H9 (cell line): ENCODE data around the gene AIG1. TPM values are rescaled to one million over a fixed set of nuclear protein-coding genes. Genes with fewer than 3 reads are reported as not detected.
A peak's percentile ranks its signal among the peaks of the same experiment; 100 is the strongest.

Source experiments
- DNase-seq: peaks from one replicate; pipeline ENCODE4 v3.0.0-alpha.2; 2017
- H2AFZ ChIP-seq: one replicate; pipeline ENCODE4 v1.6.1; 2013; ENCODE audit warnings: mild to moderate bottlenecking, low read length, control low read depth, moderate library complexity
- H2AK5ac ChIP-seq: 2 replicates; pipeline ENCODE4 v1.6.1; 2013; ENCODE audit warnings: low read length, control low read depth, mixed read lengths; ENCODE audit not compliant: insufficient read length
- H2BK120ac ChIP-seq: one replicate; pipeline ENCODE4 v1.6.1; 2013; ENCODE audit warnings: low read depth, mild to moderate bottlenecking, low read length, control low read depth, inconsistent platforms; ENCODE audit not compliant: poor library complexity, severe bottlenecking
- H2BK12ac ChIP-seq: 2 replicates; pipeline ENCODE4 v1.6.1; 2013; ENCODE audit warnings: low read length, control low read depth, mixed read lengths, low read depth; ENCODE audit not compliant: insufficient read length
- H2BK15ac ChIP-seq: 2 replicates; pipeline ENCODE4 v1.6.1; 2013; ENCODE audit warnings: low read depth, low read length, control low read depth
- H2BK20ac ChIP-seq: one replicate; pipeline ENCODE4 v1.6.1; 2013; ENCODE audit warnings: low read depth, mild to moderate bottlenecking, low read length, control low read depth, inconsistent platforms; ENCODE audit not compliant: poor library complexity, severe bottlenecking
- H2BK5ac ChIP-seq: 2 replicates; pipeline ENCODE4 v1.6.1; 2013; ENCODE audit warnings: low read length, control low read depth, mixed read lengths; ENCODE audit not compliant: insufficient read length
- H3K14ac ChIP-seq: 2 replicates; pipeline ENCODE4 v1.6.1; 2013; ENCODE audit warnings: low read length, control low read depth; ENCODE audit not compliant: insufficient read depth
- H3K18ac ChIP-seq: 2 replicates; pipeline ENCODE4 v1.6.1; 2013; ENCODE audit warnings: low read depth, mild to moderate bottlenecking, mixed read lengths, low read length, control low read depth; ENCODE audit not compliant: insufficient read length
- H3K23ac ChIP-seq: 2 replicates; pipeline ENCODE4 v1.6.1; 2013; ENCODE audit warnings: low read length, control low read depth, mixed read lengths, low read depth; ENCODE audit not compliant: insufficient read length
- H3K23me2 ChIP-seq: 2 replicates; pipeline ENCODE4 v1.6.1; 2013; ENCODE audit warnings: low read depth, mild to moderate bottlenecking, mixed read lengths, low read length, control low read depth; ENCODE audit not compliant: insufficient read length, poor library complexity, severe bottlenecking
- H3K27ac ChIP-seq: 2 replicates; pipeline ENCODE4 v1.5.1; 2013; ENCODE audit warnings: low read length, control low read depth, mixed read lengths, low read depth; ENCODE audit not compliant: insufficient read length
- H3K27me3 ChIP-seq: 2 replicates; pipeline ENCODE4 v1.6.1; 2013; ENCODE audit warnings: low read length, control low read depth, inconsistent platforms; ENCODE audit not compliant: insufficient read depth
- H3K4ac ChIP-seq: 2 replicates; pipeline ENCODE4 v1.6.1; 2013; ENCODE audit warnings: low read depth, mild to moderate bottlenecking, control low read depth, inconsistent platforms, low read length, moderate library complexity
- H3K4me1 ChIP-seq: 2 replicates; pipeline ENCODE4 v1.6.1; 2013; ENCODE audit warnings: low read length, control low read depth, inconsistent platforms; ENCODE audit not compliant: insufficient read depth
- H3K4me2 ChIP-seq: 2 replicates; pipeline ENCODE4 v1.6.1; 2013; ENCODE audit warnings: low read length, control low read depth, mixed read lengths; ENCODE audit not compliant: insufficient read length, insufficient read depth
- H3K56ac ChIP-seq: 2 replicates; pipeline ENCODE4 v1.6.1; 2013; ENCODE audit warnings: low read depth, mild to moderate bottlenecking, mixed read lengths, low read length, control low read depth; ENCODE audit not compliant: insufficient read length
- H3K79me1 ChIP-seq: 2 replicates; pipeline ENCODE4 v1.6.1; 2013; ENCODE audit warnings: low read depth, mild to moderate bottlenecking, moderate library complexity, low read length, control low read depth, inconsistent platforms; ENCODE audit not compliant: insufficient read depth, poor library complexity, severe bottlenecking
- H3K79me2 ChIP-seq: 2 replicates; pipeline ENCODE4 v1.6.1; 2013; ENCODE audit warnings: low read length, control low read depth, inconsistent platforms; ENCODE audit not compliant: insufficient read depth
- H3K9ac ChIP-seq: 2 replicates; pipeline ENCODE4 v1.6.1; 2013; ENCODE audit warnings: low read length, control low read depth, mixed read lengths; ENCODE audit not compliant: insufficient read length; ENCODE audit errors: extremely low read depth
- H3K9me3 ChIP-seq: one replicate; pipeline ENCODE4 v1.6.1; 2013; ENCODE audit warnings: low read depth, low read length, inconsistent platforms; ENCODE audit not compliant: control insufficient read depth
- H3T11ph ChIP-seq: one replicate; pipeline ENCODE4 v1.6.1; 2013; ENCODE audit warnings: mild to moderate bottlenecking, low read length, control low read depth, inconsistent platforms
- H4K20me1 ChIP-seq: one replicate; pipeline ENCODE4 v1.6.1; 2013; ENCODE audit not compliant: control insufficient read depth, insufficient read length, insufficient read depth
- H4K5ac ChIP-seq: 2 replicates; pipeline ENCODE4 v1.6.1; 2013; ENCODE audit warnings: low read depth, mild to moderate bottlenecking, mixed read lengths, low read length, control low read depth; ENCODE audit not compliant: insufficient read length
- H4K8ac ChIP-seq: replicated peaks from 2 replicates; pipeline ENCODE4 v1.6.1; 2013; ENCODE audit warnings: low read length, control low read depth, mixed read lengths, low read depth; ENCODE audit not compliant: insufficient read length
- H4K91ac ChIP-seq: 2 replicates; pipeline ENCODE4 v1.6.1; 2013; ENCODE audit warnings: low read depth, mild to moderate bottlenecking, moderate library complexity, mixed read lengths, low read length, control low read depth; ENCODE audit not compliant: insufficient read length
- H3K27ac Mint-ChIP-seq, 3 experiments: 2 replicates in 2 of 3; 3 replicates in 1 of 3; pipeline ENCODE4 v1.8.0; 2020 to 2021; ENCODE audit warnings: mixed read lengths in 3 of 3, mild to moderate bottlenecking in 1 of 3, moderate library complexity in 1 of 3
- H3K27me3 Mint-ChIP-seq: 2 replicates; pipeline ENCODE4 v1.8.0; 2021; ENCODE audit warnings: low read depth, mild to moderate bottlenecking, moderate library complexity, mixed read lengths
- H3K36me3 Mint-ChIP-seq, 3 experiments: 2 replicates in 2 of 3; 3 replicates in 1 of 3; pipeline ENCODE4 v1.8.0; 2020 to 2021; ENCODE audit warnings: low read depth in 3 of 3, mixed read lengths in 3 of 3; ENCODE audit not compliant: insufficient read depth in 1 of 3
- H3K4me1 Mint-ChIP-seq, 2 experiments: 2 replicates each; pipeline ENCODE4 v1.8.0; 2020; ENCODE audit warnings: mixed read lengths in 2 of 2
- H3K4me3 Mint-ChIP-seq, 2 experiments: 2 replicates in 1 of 2; 3 replicates in 1 of 2; pipeline ENCODE4 v1.8.0; 2020 to 2021; ENCODE audit warnings: mild to moderate bottlenecking in 2 of 2, mixed read lengths in 2 of 2, moderate library complexity in 1 of 2
- H3K9me3 Mint-ChIP-seq, 2 experiments: 2 replicates in 1 of 2; 3 replicates in 1 of 2; pipeline ENCODE4 v1.8.0; 2020; ENCODE audit warnings: mild to moderate bottlenecking in 2 of 2, mixed read lengths in 2 of 2, moderate library complexity in 1 of 2
- WGBS: extraction: QIAGEN DNeasy Blood & Tissue Kit; methylation state at CpG from one replicate; pipeline ENCODE4 v1.1.7; 2013; ENCODE audit warnings: missing lambda C conversion rate, low lambda C conversion rate, mixed read lengths; ENCODE audit not compliant: insufficient read length; ENCODE audit errors: extremely low coverage; 5-methylcytosine and 5-hydroxymethylcytosine counted together
- total RNA-seq: library from RNA; stranded (reverse); gene quantifications from 2 replicates; pipeline ENCODE4 v1.2.1, GENCODE V29; 2021
- TF ChIP-seq, protein P1 (sequence below): fragments of 200-600 bp; sonication (generic); conservative IDR thresholded peaks from 3 replicates; pipeline ENCODE4 v1.8.0; 2021; ENCODE audit warnings: antibody characterized with exemption, mild to moderate bottlenecking

AIG1 gene
- total RNA-seq, 1 experiment from 2014 or later: 44.6 TPM

DNA sequence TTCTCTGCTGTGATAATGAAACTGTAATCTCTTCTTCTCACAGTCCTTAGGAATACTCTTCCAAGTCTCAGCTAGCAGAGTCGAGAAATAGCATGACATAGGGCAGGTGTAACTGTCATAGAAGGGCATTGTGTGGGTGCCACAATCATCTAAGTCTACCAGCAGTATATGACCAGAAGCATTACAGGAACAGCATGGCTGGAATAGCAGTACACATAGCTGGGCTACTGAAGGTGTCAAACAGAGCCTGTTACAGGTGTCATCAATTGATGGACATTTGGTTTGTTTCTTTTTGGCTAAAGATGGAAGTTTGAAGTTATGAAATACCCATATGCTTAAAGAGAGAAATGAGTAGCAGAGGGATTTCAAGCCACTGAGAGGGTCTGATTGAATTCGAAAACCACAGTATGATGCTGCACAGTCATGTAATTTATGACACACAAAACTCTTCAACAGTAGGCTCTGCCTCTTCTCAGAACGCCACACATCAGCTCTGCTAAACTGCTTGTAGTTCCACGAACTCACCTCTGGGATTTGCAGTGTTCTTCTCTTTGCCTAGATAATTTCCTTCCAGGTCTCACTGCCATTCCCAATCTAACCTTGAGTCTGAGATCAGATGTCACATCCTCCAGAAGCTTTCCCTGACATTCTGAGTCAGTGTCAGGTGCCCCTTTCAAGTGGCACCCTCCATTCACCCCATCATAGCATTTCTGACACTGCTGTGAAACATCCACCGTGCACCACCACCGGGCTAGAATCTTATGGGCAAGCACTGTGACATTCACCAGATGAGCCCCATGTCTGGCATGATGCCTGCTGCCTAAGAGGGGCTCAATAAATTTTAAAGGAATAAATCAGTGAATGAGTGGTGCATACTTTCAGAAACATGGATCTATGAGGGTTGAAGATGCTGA is 238.8 kb downstream of the AIG1 start:
- Histone ChIP-seq H2AFZ (no peak overlapping the region), H4K20me1 (no peaks in the 10 kb centered on the region), H2BK12ac (no peak overlapping the region), H3K23me2 (no peaks in the 10 kb centered on the region), H2BK15ac (no peak overlapping the region), H4K5ac (no peak overlapping the region), H3K9me3 (no peaks in the 10 kb centered on the region), H4K8ac (no peak overlapping the region), H3T11ph (no peak overlapping the region), H3K27ac (no peak overlapping the region), H3K14ac (no peak overlapping the region), H3K4ac (no peak overlapping the region), H3K18ac (no peak overlapping the region), H3K9ac (no peak overlapping the region), H3K23ac (no peak overlapping the region), H3K56ac (no peak overlapping the region), H2AK5ac (no peak overlapping the region), H4K91ac (no peak overlapping the region), H3K4me2 (no peak overlapping the region), H3K79me1 (no peaks in the 10 kb centered on the region), H3K27me3 (no peaks in the 10 kb centered on the region), H2BK20ac (no peak overlapping the region), H2BK120ac (no peak overlapping the region), H3K4me1 (no peaks in the 10 kb centered on the region), H3K79me2 (no peaks in the 10 kb centered on the region), H2BK5ac (no peak overlapping the region)
- Mint-ChIP-seq H3K4me1 (peaks cover 9 to 10% of the 10 kb centered on the region in 2 experiments), H3K27me3 (no peaks in the 10 kb centered on the region), H3K4me3 (no peak overlapping the region), H3K36me3 (peaks cover 4 to 13% (median 7%) of the 10 kb centered on the region in 3 experiments; a peak in 3 of 7 replicates), H3K9me3 (no peaks in the 10 kb centered on the region), H3K27ac (peak overlapping the region in 1 of 3 experiments; percentile 86; a peak in 2 of 7 replicates)
- TF ChIP-seq, protein P1, sequence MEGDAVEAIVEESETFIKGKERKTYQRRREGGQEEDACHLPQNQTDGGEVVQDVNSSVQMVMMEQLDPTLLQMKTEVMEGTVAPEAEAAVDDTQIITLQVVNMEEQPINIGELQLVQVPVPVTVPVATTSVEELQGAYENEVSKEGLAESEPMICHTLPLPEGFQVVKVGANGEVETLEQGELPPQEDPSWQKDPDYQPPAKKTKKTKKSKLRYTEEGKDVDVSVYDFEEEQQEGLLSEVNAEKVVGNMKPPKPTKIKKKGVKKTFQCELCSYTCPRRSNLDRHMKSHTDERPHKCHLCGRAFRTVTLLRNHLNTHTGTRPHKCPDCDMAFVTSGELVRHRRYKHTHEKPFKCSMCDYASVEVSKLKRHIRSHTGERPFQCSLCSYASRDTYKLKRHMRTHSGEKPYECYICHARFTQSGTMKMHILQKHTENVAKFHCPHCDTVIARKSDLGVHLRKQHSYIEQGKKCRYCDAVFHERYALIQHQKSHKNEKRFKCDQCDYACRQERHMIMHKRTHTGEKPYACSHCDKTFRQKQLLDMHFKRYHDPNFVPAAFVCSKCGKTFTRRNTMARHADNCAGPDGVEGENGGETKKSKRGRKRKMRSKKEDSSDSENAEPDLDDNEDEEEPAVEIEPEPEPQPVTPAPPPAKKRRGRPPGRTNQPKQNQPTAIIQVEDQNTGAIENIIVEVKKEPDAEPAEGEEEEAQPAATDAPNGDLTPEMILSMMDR: peak; percentile 32; the same call in 1 of the 3 replicates
- WGBS: no CpG with 5 or more reads among the region's 6 CpGs
- DNase-seq: no peak
